IPS DF 4.7 (cell line): ENCODE measurements around the gene GIGYF2.

ENCODE experiments used
- DNase-seq: peaks from one replicate; pipeline ENCODE4 v3.0.0-alpha.2; 2013; ENCODE audit warnings: low spot score; ENCODE audit errors: extremely low read depth

Gene GIGYF2

GRCh38 chr2:232860593-232861241 is 163.6 kb downstream of the GIGYF2 start:
- no peak for DNase-seq

GRCh38 chr2:232861353-232861752 is 164.2 kb downstream of the GIGYF2 start:
- no peak for DNase-seq

GRCh38 chr2:232863996-232864395 is 166.9 kb downstream of the GIGYF2 start:
- DNase-seq = no peak

GRCh38 chr2:232865165-232865564 is 168.0 kb downstream of the GIGYF2 start:
- no peak for DNase-seq

- no peak for DNase-seq
These were observed 169.0 kb downstream of the GIGYF2 start for GRCh38 chr2:232866104-232866503.

- no peak for DNase-seq
These were observed 172.2 kb downstream of the GIGYF2 start for GRCh38 chr2:232869138-232870017.

GRCh38 chr2:232870018-232870765 is 173.1 kb downstream of the GIGYF2 start, which contains the start of gene SNORC:
TSS of gene SNORC (plus strand) at chr2:232870264. CDS start at chr2:232870342, 78 bp downstream.
- no peak for DNase-seq

GRCh38 chr2:232870766-232871371 is 173.7 kb downstream of the GIGYF2 start:
- DNase-seq = no peak

GRCh38 chr2:232871418-232871834 is 174.3 kb downstream of the GIGYF2 start:
- no peak for DNase-seq

- DNase-seq = no peak
These were observed 175.0 kb downstream of the GIGYF2 start for GRCh38 chr2:232871835-232872736.

- no peak for DNase-seq
These were observed 175.7 kb downstream of the GIGYF2 start for GRCh38 chr2:232872826-232873225.

- DNase-seq = no peak
These were observed 176.3 kb downstream of the GIGYF2 start for GRCh38 chr2:232873292-232873908.

- no peak for DNase-seq
These were observed 176.9 kb downstream of the GIGYF2 start for GRCh38 chr2:232873909-232874641.

GRCh38 chr2:232874677-232875223 is 177.6 kb downstream of the GIGYF2 start:
- DNase-seq = no peak

- no peak for DNase-seq
These were observed 178.4 kb downstream of the GIGYF2 start for GRCh38 chr2:232875256-232876121.

- DNase-seq = no peak
These were observed 179.2 kb downstream of the GIGYF2 start for GRCh38 chr2:232876161-232876977.

- no peak for DNase-seq
These were observed 179.9 kb downstream of the GIGYF2 start for GRCh38 chr2:232876978-232877441.
